ENCODE measurements around the gene PLAU.
A peak's percentile ranks its signal among the peaks of the same experiment; 100 is the strongest.

The PLAU gene

DNA sequence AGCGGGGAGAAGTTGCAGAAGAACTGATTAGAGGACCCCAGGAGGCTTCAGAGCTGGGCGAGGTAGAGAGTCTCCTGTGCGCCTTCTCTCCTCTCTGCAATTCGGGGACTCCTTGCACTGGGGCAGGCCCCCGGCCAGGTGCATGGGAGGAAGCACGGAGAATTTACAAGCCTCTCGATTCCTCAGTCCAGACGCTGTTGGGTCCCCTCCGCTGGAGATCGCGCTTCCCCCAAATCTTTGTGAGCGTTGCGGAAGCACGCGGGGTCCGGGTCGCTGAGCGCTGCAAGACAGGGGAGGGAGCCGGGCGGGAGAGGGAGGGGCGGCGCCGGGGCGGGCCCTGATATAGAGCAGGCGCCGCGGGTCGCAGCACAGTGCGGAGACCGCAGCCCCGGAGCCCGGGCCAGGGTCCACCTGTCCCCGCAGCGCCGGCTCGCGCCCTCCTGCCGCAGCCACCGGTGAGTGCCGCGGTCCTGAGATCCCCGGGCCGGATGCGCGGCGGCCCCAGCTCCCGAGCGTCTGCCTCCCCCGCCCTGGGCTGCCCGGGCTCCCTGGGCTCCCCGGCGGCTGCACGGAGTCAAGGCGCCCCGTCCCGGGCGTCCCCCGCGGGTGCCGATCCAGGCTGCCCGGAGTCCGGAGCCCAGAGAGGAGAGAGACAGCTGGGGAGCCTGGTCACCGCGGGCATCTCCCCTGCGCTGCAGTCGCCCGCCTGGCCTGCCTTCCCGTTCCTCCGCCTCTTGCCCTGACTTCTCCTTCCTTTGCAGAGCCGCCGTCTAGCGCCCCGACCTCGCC is at the start of gene PLAU:
PLAU (plus strand) TSS at position 369 of the 789 bp plus-strand sequence. CDS start 424 bp downstream, outside the sequence.
- DNase-seq, result peak; percentile 64

DNA sequence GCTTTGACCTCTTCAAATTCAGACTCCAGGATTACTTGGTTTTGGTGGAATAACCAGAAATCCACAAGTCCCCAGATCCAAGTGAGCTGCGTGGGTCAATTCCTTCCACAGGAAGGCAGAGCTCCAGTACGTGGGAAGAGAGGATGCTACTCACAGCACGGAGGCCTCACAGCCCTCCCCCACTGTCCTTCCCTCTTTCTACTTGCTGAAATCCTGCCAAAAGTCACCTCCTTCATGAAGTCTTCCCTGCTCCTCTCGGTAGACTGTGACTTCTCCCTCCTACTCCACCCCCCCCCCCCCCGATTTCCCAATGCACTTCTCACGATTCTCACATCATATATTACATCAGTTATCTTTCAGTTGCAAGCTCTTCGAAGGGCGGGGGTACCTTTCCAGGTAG is 48.9 kb upstream of the PLAU start:
- DNase-seq, result peak; percentile 51

DNA sequence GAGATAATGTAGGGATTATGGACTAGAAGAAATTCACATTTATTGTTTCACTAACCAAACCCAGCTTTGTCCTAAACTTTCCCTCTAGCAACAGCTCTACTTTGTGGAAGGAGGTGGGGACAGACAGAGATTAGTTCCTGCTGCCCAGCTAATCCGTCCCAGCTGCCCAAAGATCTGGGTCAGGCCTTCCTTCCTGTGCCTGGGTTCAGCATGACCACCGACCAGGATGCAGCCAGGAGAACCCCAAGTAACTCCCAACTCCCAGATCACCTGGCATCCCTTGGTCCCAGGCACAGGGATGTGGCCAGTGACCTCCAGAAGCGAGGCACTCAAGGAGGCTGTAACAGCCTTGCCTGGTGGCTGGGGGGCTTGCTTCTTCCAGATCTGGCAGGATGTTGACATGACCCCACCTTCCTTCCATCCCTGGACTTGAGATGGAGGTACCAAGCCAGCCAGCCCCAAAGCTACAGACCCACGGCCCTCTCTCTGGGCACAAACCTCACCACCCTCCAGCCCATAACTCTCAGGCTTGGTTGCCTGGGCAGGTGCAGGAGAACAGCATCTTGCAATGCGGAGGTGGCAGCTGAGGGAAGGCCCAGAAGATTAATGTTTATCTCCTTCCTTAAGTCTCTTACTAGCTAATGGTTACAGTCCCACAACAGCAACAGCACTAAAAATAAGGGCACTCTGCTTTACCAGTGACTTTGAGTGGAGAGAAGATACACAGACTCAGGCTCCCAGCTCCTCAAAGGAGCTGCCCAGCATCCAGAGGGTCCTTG is 47.7 kb upstream of the PLAU start:
- DNase-seq, result no peak

DNA sequence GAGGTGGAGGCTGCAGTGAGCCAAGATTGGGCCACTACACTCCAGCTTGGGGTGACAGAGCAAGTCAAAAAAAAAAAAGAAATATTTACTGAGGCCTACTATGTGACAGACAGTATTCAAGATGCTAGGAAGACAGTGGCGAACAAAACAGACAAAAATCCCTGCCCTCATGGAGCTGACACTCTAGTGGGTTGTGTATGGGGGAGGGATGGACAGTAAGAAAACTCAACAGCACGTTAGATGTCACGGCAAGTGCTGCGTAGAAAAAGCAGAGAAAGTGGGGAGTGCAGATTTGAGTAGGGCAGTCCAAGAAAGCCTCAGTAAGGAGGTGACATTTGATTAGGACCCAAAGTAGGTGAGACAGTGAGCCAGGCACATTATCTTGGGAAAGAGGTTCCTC is 46.7 kb upstream of the PLAU start:
- no peak for DNase-seq

DNA sequence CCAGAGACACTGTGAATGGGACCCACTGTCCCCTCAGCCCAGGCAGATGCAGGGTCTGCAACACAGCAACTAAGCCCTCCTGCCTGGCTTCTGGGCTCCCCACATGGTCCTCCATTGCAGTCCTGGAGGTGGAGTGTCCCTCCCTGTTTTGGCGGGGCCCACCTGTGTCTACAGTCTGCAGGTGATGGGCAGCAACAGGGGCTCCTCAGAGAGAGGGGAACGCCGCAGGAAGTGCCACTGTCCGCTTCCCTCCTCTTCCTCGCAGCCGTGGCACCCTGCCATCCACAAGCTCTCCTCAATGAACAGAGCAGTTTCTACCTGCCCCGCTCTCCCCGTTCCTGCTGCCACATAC is 45.8 kb upstream of the PLAU start:
- no peak for DNase-seq

DNA sequence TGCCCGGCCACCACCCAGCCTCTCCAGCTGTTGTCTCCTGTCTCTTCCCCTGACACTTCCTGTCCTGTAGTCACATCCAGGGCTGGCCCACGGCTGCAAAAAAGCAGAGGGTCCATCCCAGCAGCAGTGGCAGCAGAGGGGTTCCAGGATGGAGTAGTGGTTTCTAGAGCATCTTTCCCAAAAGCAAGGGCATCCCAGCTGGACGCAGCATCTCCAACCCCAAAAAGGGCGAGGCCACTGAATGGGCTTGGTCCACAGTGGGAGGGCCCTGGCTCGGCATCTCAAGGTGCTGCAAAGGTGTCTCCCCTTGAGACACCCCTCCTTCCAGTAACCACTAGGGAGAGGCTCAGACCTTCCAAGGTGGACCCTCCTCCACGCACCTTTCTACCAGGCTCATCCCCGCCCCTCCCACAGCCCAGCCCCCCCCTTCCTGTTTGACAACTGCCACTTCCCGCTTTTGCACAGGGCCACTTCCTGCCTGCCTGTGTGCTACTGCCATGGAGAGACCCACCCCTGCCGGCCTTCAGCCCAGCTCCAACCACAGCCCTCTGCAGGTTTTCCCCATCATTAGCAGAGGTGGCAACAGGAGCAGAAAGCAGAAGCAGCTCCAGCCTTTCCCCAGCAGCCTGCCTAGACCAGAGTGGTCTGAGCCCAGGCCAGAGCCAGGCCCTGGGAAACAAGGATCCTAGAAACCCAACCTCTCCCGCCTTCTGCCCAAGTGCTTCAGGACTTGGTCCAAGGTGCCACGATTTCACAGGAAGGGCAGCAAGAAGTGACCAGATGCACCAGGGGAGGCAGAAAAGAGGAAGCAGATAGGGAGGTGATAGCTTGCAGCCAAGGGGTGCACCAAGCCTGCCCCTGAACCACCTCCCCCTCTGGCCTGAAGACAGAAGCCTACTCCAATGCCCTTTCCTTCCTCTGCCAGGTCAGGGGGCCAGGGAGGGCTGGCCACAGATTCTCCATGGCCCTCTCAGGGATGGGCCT is 45.2 kb upstream of the PLAU start:
- DNase-seq, result peak; percentile 65

DNA sequence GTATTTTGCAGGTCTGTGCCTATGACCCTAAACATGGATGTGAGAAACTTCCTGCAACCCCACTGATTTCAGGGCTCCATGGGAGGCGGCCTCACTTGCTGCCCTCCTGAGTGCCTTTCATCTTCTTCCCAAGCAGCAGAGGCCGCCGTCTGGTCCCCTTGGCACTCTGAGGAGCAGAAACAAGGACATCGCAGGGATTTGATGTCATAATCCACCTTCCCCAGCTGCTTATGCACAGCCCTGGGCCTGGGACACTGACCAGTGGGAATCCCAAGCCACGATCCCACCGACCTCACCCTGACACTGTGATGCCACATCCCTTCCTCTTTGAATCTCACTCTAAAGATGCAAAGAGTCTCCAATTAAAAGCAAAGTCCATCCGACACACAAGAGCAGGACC is 44.3 kb upstream of the PLAU start:
- DNase-seq, result no peak

DNA sequence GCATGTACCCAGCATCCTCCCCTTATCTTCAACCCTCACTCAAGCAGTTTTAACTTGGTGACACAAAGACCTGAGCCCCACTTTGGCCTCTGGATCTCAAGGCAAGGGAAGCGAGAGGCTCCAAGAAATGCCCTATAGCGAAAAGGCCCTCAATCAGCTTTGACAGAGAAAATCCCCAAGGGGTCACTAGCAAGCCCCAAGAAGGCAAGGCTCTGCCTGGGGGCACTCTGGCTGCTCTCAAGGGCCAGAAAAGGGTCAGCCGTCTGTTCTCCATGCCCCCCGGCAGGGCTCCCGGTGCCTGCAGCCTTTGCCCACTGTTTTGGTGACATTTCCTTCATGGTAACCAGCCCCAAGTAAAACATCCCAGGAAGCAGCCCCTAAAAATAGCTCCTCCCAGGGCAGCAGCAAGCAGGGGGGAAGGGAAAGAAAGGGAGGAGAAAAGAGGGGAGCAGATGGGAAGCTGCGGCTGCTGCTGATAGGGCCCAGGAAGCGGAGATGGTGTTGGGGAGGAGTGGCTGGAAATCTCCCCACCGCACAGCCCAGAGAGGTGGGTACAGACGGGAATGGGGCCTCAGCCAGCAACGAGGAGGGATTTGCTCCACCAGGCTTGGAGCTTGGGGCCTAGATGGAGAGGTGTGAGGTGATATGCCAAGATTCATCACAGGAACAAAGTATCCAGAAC is 43.7 kb upstream of the PLAU start:
- DNase-seq, result no peak

DNA sequence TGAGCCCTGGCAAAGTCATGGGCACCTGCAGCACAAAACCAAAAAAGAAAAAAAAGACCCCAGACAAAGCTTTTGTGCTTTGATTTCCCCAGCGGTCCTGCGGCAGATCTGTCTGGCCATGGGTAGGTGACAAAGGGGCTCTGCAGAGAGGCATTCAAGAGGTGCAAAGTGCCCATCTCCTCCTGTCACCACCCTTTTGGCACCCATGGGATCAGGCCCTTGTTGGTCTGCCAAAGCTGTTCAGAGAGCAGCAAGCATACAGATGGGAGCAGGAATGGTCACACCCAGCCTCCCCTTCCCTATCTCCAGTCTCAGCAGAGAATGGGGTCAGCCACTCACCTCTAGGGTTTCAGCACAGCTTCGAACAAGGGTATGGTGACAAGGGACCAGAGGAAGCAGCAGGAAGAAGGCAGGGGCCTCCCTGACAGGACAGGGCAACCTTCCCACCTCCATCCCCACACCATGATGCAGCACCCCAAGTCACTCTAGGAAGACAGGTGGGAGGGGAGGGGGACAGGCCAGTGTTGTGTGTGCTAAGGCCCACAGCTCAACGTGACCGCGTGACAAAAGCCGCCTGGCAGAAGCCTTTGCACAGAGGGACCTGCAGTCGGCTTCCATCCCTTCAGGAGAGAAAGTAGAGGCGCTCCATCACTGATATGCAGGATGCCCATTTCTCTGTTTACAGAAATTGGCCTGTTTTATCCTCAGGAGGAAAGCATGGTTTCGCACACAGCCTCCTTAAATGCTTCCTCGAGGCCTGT is 42.9 kb upstream of the PLAU start:
- DNase-seq, result no peak

DNA sequence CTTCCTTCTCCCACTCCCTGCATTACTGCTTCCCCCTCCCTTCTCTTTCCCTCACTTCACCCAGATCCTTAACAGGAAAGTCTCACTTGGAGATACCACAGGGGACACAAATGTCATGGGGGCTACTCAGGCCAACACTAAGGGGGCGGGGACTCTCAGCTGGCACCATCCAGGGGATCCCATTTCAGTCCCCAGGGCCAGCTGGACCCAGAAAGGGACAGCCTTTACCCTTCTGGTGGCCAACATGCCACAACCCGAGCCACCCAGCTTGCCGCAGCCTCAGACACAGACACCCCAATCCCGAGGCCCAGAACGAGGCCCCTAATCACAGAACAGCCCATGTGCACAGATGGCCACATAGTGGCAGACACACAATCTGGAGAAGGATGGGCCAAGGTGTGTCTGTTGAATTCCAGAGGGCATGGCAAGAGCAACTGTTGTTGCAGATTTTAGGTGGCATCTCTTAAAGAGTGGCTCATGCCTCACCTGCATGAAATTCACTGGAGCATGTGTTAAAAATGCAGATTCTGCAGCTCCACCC is 42.2 kb upstream of the PLAU start:
- no peak for DNase-seq

DNA sequence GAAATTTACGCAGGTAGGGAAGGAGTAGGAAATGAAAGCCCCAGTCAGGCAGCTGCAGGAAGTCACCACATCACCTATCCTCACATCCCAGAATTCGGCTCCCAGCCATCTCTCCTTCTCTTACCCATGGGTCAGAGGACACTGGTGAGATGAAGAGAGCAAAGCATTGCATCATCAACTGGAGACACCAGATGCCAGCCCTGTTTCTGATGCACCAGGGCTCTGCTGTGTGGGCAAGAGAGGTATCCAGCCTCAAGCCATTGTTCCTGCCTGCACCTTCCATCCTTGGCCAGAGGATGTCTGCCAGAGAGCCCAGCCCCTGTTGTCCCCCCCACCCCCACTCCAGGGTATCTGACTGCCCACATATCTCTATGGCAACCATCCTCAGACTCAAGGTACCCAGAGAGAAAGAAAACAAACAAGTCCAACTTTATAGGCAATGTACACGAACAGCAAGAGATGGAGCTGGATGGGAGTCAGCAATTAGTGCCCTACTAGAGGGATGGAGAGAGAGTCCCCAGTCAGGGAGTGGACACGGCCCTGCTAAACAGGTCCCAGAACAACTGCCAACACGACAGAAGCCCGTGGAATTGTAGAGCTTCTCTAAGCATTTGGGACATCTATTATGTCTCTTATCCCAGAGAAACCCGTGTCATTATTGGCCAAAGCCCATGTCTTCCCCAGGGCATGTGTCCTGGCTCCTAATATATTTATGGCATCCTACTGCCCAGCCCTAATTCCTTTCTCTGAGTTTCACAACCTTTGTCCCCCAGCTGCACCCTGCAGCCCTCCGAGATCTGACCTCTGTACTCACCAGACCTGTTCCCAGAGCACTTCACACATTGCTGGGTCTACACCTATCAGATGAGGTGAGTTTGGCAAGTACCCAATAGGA is 39.4 kb upstream of the PLAU start:
- DNase-seq, result no peak

DNA sequence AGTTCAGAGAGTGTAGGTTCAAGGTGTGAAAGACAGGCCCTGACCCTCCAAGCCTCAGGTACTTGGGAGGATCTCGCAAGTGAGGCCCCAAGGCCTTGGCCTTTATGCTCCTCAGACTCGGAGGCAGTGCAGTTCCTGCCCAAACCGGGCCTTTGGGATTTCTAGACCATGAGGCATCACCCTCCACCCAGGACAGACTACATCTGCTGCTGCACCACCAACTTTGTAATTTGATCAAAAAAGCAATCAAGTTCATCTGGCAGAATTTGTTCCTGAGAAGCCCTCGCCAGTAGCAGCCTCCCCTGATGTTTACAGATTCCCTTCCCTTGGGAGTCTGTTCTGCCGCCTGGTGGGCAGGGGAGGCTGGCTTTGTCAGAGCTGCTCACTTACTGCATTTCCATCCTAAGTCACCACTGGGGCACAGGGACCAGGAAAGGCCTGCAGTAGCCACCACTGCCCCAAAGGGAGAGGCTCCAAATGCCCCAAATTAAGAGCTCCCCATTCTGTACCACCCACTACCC is 38.7 kb upstream of the PLAU start:
- DNase-seq, result no peak

DNA sequence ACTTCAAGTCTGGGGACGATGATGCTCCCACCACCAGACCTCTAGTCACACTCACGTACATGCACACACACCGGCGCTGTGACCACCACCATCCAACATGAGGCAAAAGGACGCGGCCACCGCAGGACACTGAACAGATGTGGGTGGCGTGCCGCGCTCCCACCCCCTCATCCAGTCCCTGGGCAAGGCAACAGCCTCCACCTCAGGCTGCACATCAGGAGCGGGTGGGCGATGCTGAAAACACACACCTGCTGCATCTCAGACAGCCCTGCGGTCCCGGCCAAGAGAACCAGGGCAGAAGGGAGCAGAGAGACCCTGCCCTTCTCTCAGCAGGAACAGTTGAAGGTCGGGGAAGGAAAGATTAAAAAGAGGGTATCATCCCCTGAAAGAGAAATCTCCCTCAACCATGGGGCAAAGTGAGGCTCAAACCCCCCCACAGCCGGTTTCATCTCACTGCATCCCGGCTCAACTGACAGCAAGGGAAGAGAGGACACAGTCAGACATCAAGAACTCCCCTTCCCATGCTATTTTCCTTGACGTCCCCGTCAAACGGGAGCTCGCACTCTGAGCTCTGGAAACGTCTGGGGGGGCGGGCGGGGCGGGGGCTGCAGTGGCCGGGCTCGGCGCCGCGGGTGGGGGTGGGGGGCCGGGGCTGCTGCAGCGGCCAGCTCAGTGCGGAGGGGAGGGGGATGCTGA is 37.6 kb upstream of the PLAU start:
- no peak for DNase-seq

DNA sequence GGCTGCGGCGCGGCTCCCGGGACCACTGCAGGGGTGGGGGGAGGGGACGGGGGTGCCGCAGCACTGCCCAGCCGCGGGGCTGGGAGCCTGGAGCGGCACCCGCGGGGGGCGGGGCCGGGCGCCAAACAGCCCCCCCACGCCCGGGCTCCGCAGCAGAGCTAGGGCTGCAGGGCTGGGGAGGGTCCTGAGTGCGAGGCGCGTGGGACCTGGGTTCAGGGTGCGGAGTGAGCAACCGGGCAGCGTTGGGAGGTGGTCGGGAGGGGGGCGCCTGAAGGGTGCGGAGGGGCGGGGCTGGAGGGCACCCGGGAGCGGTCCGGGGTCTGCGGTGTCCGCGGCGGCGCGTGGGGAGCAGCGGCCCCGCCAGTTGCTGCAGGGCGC is 37.1 kb upstream of the PLAU start:
- no peak for DNase-seq

DNA sequence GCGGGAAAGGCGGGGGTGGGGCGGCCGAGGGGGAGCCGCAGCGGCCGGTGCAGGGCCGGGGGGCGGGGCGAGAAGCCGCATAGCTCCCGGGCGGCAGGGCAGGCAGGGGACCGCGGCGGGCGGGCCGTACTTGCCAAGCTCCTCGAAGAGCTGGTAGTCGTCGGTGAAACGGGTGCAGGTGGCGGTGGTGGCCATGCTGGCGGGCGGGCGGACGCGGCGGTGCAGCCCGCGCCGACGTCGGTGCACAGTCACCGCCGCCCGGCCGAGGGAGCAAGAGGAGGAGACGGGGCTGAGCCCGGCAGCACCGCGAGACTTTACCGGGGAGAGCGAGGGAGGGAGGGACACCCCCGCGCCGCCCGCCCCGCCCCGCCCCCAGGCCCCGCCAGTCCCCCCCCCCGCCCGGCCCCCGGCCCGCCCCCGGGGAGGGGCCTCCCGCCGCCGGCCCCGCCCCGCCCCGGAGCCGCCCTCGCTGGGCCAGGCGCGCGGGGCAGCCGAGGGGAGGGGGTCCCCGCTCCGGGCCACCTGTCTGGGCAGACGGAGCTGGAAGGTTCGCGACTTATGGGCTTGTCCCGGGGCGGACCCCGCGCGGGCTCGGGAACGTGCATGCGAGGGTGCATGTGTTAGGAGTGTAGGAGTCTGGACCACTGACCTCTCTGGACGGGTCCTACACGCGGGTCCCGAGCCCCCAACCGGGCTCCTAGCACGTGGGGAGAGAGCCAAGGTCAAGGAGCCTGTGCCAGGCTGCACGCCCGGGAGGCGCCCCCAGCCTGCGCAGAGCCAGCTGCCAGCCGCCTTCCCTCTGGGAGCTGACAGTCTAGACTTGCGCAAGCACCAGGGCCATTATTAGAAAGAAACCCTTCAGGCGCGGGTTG is 36.4 kb upstream of the PLAU start, which contains the start of gene CAMK2G:
CAMK2G (minus strand) TSS at position 289 of the 872 bp plus-strand sequence; CDS start at position 195, 94 bp downstream.
- DNase-seq, result peak; percentile 88

DNA sequence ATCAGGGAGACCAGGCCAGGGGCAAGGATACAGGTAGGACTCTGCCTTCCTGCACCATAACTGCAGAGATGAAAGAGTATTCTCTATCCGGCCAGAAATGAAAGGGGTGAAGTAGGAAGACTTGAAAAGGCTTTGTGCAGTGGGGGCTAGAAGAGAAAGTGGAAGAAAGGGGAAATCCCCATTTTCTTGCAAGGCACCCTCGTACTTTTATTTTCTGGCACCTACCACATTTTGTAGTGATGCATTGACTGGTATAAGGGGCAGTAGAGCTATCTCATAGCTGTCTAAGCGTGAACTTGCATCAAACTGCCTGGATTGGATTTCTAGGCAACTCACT is 35.8 kb upstream of the PLAU start:
- peak; percentile 60 for DNase-seq

DNA sequence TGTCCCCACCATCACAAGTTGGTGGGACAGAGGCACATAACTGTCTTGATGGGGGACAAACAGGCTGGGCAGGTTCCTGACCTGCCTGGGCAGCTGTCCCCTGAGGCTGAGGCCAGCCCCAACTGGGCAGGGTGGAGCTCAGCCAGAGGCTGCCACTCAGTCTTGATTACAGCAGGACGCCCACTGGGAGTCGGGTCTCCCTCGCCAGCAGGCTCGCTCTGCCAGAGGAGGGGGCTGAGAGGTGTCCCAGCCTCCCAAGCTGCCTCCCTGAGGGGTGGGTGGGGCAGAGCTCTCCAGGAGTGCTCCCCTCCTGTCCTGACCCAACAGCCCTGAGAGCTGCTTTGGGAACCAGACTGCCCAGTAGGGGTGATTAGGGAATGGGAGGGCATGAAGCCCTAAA is 34.8 kb upstream of the PLAU start:
- no peak for DNase-seq

DNA sequence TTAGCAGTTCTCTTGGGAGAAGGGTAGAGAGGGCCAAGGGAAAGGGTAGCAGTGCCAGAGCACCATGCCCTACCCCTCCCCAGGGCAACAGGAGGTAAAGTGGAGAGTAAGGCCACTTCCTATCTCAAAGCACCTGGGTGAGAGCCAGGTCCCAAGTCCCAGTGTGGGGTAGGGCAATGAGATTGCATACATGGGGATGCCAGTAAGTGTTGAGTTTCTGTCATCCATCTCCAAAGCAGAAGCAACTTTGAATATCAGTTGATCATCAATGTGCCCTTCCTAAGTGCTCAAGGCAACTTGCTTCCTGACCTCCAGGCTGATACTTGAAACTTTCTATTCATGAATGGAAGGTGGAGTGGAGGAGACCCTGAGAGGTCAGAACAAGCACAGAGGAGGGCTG is 34.4 kb upstream of the PLAU start:
- DNase-seq, result no peak

DNA sequence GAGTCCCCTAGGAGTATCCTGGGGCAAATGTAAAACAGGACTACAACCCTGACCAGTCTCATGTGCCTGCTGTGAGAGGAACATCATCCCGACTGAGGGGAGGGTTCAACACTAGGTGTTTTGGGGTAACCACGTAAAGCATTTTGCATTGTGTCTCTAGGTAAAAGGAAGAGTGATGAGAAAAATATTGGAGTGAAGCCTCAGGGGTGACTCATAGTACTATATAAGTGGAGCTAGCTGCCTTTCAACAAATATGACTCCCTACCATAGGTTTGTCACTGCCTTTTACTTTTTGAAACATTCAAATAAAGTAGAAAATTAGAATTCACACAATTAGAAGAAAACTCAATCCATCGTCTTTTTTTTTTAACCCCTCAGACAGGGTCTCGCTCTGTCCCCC is 34.0 kb upstream of the PLAU start:
- DNase-seq, result no peak

All from suppressor macrophage treated with lipopolysaccharide for 4 hours (primary cell).